Fibroblast of lung (primary cell): Measurements from ENCODE around the gene POMT1. TPM values are rescaled to one million over a fixed set of nuclear protein-coding genes. Genes with fewer than 3 reads are reported as not detected.

Source experiments
- DNase-seq, 2 donors: peaks; one replicate each; pipeline versions ENCODE4 v3.0.0 to v3.0.0-alpha.2; 2010; ENCODE audit warnings: low read depth in 2 of 2
- H2AFZ ChIP-seq: 2 replicates; pipeline ENCODE4 v1.5.1; 2012; ENCODE audit warnings: low read length, control low read depth, inconsistent platforms
- H3K27ac ChIP-seq: 2 replicates; pipeline ENCODE4 v1.5.1; 2011; ENCODE audit warnings: low read length, control low read depth; ENCODE audit not compliant: insufficient read depth
- H3K27me3 ChIP-seq: 2 replicates; pipeline ENCODE4 v1.5.1; 2011; ENCODE audit warnings: mild to moderate bottlenecking, low read length; ENCODE audit not compliant: control insufficient read depth, insufficient read depth
- H3K36me3 ChIP-seq: 2 replicates; pipeline ENCODE4 v1.5.1; 2011; ENCODE audit warnings: low read length; ENCODE audit not compliant: control insufficient read depth, insufficient read depth
- H3K4me1 ChIP-seq: 2 replicates; pipeline ENCODE4 v1.5.1; 2011; ENCODE audit warnings: low read length; ENCODE audit not compliant: control insufficient read depth, insufficient read depth; ENCODE audit errors: extremely low read depth
- H3K4me2 ChIP-seq: 2 replicates; pipeline ENCODE4 v1.5.1; 2011; ENCODE audit warnings: low read length, control low read depth; ENCODE audit not compliant: insufficient read depth; ENCODE audit errors: extremely low read depth
- H3K4me3 ChIP-seq, 4 experiments: fragments of 200-600 bp in 1 of 4; sonication (generic) in 1 of 4; replicated peaks in 1 of 4; 2 replicates each; pipeline ENCODE4 v1.5.1; 2011 to 2016; ENCODE audit warnings: low read length in 4 of 4, low read depth in 3 of 4, mild to moderate bottlenecking in 3 of 4, control low read depth in 2 of 4, inconsistent platforms in 1 of 4, mixed read lengths in 1 of 4; ENCODE audit not compliant: insufficient read depth in 1 of 4; ENCODE audit errors: control extremely low read depth in 1 of 4
- H3K79me2 ChIP-seq: 2 replicates; pipeline ENCODE4 v1.5.1; 2012; ENCODE audit warnings: mild to moderate bottlenecking, low read length, inconsistent platforms; ENCODE audit not compliant: control insufficient read depth, insufficient read depth
- H3K9ac ChIP-seq: 2 replicates; pipeline ENCODE4 v1.5.1; 2011; ENCODE audit warnings: mild to moderate bottlenecking, low read length, control low read depth; ENCODE audit not compliant: insufficient read depth
- H3K9me3 ChIP-seq: 2 replicates; pipeline ENCODE4 v1.5.1; 2012; ENCODE audit warnings: low read depth, low read length; ENCODE audit not compliant: control insufficient read depth, insufficient read depth
- H4K20me1 ChIP-seq: 2 replicates; pipeline ENCODE4 v1.5.1; 2011; ENCODE audit warnings: low read length; ENCODE audit not compliant: control insufficient read depth, insufficient read depth; ENCODE audit errors: extremely low read depth
- CTCF ChIP-seq, 2 donors: IDR thresholded peaks in 1 of 2; conservative IDR thresholded peaks in 1 of 2; 1 replicate in 1 of 2; 2 replicates in 1 of 2; pipeline ENCODE4 v1.5.1; 2011 to 2012; ENCODE audit warnings: low read length in 2 of 2, control low read depth in 1 of 2, inconsistent platforms in 1 of 2, low read depth in 1 of 2, mild to moderate bottlenecking in 1 of 2
- EZH2 ChIP-seq: IDR thresholded peaks from 2 replicates; pipeline ENCODE4 v1.5.1; 2012; ENCODE audit warnings: low read length, control low read depth, mild to moderate bottlenecking; ENCODE audit errors: missing control alignments
- polyA plus RNA-seq, 2 donors: library from polyadenylated mRNA; depleted of rRNA in 1 of 2; stranded (reverse) in 1 of 2; unstranded in 1 of 2; fragments of >200 nt; gene quantifications; 2 replicates each; pipeline ENCODE4 v1.2.1, GENCODE V29; 2011 to 2012; ENCODE audit warnings: missing spikeins in 1 of 2
- total RNA-seq: library from RNA; depleted of rRNA; stranded (reverse); fragments of >200 nt; gene quantifications from 2 replicates; pipeline ENCODE4 v1.2.1, GENCODE V29; 2014

POMT1 gene
- total and polyA plus RNA-seq, 2 donors (not counting 1 experiment from before 2014, with no cell fraction given) = 17.7 to 36.7 TPM

- DNase-seq = no peak
- Histone ChIP-seq H3K4me2 (no peak overlapping the region), H3K79me2 (peaks cover 9% of the 10 kb centered on the region), H3K9me3 (no peaks in the 10 kb centered on the region), H3K4me1 (no peaks in the 10 kb centered on the region), H3K9ac (no peak overlapping the region), H3K36me3 (peaks cover 53% of the 10 kb centered on the region), H3K4me3 (no peak overlapping the region), H3K27me3 (no peaks in the 10 kb centered on the region), H4K20me1 (no peaks in the 10 kb centered on the region), H3K27ac (no peak overlapping the region), H2AFZ (no peak overlapping the region)
- TF ChIP-seq CTCF (conservative IDR thresholded peaks at IDR 0.05 in 1 of 2, IDR thresholded peaks at IDR 0.05 in 1 of 2; ENCODE audit: low read depth in 1 of 2, low read length in 2 of 2) (no peak), EZH2 (no peak)
Measured at GRCh38 chr9:131477367-131477766, 25.4 kb upstream of the POMT1 start.

DNA sequence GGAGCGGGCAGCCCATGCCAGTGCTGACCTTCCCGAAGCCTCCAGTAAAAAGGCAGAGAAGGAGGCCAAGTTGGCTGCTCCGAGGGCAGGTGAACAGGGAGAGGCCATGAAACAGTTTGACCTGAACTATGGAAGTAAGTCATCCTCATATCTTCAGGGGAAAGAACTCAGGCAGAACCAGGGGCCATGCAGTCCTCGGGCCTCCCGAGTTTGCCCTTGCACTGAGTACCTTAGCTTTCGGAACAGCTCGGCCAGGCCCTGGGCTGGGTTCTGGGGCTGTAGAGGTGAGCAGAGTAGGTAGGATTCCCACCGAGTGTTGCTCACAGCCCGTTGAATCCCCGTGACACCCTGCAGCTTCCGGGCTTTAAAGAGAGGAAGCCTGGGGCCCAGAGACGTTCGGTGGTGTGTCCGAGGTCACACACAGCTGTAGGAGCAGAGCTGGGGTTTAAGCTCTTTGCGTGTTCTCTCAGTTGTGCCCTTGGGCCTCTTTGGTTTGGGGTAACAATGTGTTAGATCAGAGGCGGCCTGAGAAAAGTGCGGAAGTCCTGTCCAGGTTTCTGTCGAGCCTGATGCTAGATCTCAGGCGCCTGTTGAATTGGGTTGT is 24.8 kb upstream of the POMT1 start:
- Histone ChIP-seq H3K9ac (no peak overlapping the region), H3K4me1 (no peaks in the 10 kb centered on the region), H3K4me3 (no peak overlapping the region), H2AFZ (no peak overlapping the region), H3K9me3 (no peaks in the 10 kb centered on the region), H3K27me3 (no peaks in the 10 kb centered on the region), H3K36me3 (peaks cover 55% of the 10 kb centered on the region), H3K79me2 (peaks cover 8% of the 10 kb centered on the region), H3K27ac (no peak overlapping the region), H3K4me2 (no peak overlapping the region), H4K20me1 (no peaks in the 10 kb centered on the region)
- TF ChIP-seq EZH2 (no peak), CTCF (conservative IDR thresholded peaks at IDR 0.05 in 1 of 2, IDR thresholded peaks at IDR 0.05 in 1 of 2; ENCODE audit: low read depth in 1 of 2, low read length in 2 of 2) (no peak)
- no peak for DNase-seq

GRCh38 chr9:131478421-131478868 is 24.3 kb upstream of the POMT1 start:
- no peaks in the 10 kb centered on the region for H3K9me3 ChIP-seq
- no peak overlapping the region for H3K4me2 ChIP-seq
- H3K27me3 ChIP-seq = no peaks in the 10 kb centered on the region
- peaks cover 54% of the 10 kb centered on the region for H3K36me3 ChIP-seq
- peak; percentile 17 to 18 for DNase-seq
- H2AFZ ChIP-seq = no peak overlapping the region
- TF ChIP-seq CTCF (conservative IDR thresholded peaks at IDR 0.05 in 1 of 2, IDR thresholded peaks at IDR 0.05 in 1 of 2; ENCODE audit: low read depth in 1 of 2, low read length in 2 of 2) (peak in 1 of 2 donors; percentile 53), EZH2 (no peak)
- peaks cover 6% of the 10 kb centered on the region for H3K79me2 ChIP-seq
- H4K20me1 ChIP-seq = no peaks in the 10 kb centered on the region
- no peaks in the 10 kb centered on the region for H3K4me1 ChIP-seq
- no peak overlapping the region for H3K27ac ChIP-seq
- H3K9ac ChIP-seq = no peak overlapping the region
- H3K4me3 ChIP-seq = no peak overlapping the region
